ENCODE measurements around the gene SMAP2.

Gene SMAP2

DNA sequence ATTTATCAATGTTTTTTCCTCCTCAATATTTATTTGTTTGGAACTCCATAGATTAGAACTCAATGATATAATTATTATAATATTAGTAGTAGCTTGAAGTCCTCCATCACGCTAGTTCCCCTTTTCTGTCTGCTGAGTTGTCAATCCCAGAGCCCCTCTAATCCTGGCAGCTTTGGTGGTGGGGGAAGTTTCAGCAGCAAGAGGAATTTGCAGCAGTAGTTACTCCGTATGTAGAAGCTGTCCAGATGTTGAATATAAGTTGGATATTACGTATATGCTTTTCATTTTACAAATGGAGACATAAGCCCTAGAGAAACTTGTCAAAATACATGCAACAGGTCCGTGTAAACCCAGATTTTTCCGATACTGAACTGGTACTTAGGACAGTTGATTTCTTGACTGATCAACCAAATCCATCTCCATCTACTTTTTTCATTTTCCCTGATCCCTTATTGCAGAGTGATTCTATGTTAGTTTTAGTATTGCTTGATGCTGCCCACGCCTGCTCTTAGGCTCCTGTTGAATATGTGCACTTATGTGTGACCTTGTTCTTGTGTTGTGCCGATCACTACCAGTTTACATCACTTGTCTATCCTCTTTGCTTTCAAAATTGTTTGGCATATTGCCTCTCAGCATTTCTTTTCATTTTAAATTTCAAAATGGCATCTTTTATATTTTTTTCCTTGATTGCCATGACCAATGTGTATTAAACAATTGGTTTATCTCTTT, 28.1 kb downstream of the SMAP2 start:
- Mint-ChIP-seq H3K36me3 (peaks cover 39% of the 10 kb centered on the region), H3K9me3 (no peaks in the 10 kb centered on the region), H3K27ac (peak overlapping the region; percentile 5), H3K4me1 (peaks cover 71% of the 10 kb centered on the region), H3K4me3 (no peak overlapping the region), H3K27me3 (no peaks in the 10 kb centered on the region)
- no peak for DNase-seq
- CTCF ChIA-PET, result no interaction called here

DNA sequence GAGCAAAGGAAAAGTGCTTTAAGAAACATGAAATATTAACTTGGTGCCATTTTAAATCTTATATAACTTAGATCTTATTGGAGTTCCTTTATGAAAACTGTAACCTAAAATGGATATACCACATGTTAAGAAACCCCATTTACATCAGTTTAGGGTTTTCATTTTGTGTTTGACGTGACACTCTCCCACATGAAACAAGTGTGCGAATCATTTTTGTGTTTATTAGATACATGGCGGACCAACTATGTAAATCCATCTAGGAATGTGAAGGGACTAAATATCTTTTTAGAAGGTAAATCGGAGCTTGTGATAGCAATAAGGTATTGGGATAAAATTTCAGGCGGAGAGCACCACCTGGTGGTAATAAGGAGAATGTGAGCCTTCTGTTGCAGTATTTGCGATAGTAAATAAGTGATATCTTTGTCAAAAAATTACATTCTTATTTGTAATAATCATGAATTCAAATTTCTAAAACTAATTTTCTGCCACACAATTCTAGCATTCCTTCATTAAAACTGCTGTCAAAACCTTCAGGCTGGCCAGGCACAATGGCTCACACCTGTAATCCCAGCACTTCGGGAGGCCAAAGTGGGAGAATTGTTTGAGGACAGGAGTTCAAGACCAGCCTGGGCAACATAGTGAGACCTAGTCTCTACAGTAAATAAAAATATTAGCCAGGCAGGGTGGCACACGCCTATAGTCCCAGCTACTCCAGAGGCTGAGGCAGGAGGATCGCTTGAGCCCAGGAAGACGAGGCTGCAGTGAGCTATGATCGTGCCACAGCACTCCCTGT, 31.3 kb downstream of the SMAP2 start:
- CTCF ChIA-PET, result interaction anchor here (0.6 to 4.9 kb wide), 26 partner anchors 10 to 566 kb away, joined by 3 to 54 read pairs (median 4); partner anchors contain the start of genes COL9A2 and SMAP2
- no peaks in the 10 kb centered on the region for H3K27me3 Mint-ChIP-seq
- peaks cover 49% of the 10 kb centered on the region for H3K4me1 Mint-ChIP-seq
- DNase-seq, result peak; percentile 64
- H3K9me3 Mint-ChIP-seq, result no peaks in the 10 kb centered on the region
- peak overlapping the region; percentile 46 for H3K27ac Mint-ChIP-seq
- peaks cover 42% of the 10 kb centered on the region for H3K36me3 Mint-ChIP-seq
- no peak overlapping the region for H3K4me3 Mint-ChIP-seq

DNA sequence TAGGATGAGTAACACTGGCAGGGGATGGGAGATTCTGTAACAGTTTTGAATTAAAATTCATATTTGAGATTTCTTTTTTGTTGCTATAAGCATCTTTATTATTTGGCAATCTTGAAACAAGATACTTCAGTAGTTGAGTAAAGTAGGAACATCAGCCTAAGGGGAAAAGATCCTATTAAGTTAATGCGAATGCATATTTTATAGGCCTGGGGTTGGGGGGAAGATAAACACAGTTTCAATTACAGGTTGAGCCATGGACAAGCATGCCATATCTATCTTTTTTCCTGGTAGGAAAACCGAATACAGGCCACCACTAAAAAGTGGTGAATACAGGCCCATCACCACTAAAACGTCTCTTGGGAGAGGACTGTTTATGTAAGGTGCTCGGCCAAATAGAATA, 32.3 kb downstream of the SMAP2 start:
- CTCF ChIA-PET, result interaction anchor here (1.0 to 4.9 kb wide), 12 partner anchors 9 to 262 kb away, joined by 3 to 54 read pairs (median 11); partner anchors contain the start of genes COL9A2 and SMAP2
- H3K27ac Mint-ChIP-seq, result no peak overlapping the region
- DNase-seq, result no peak
- no peaks in the 10 kb centered on the region for H3K27me3 Mint-ChIP-seq
- no peak overlapping the region for H3K4me3 Mint-ChIP-seq
- peaks cover 36% of the 10 kb centered on the region for H3K36me3 Mint-ChIP-seq
- no peaks in the 10 kb centered on the region for H3K9me3 Mint-ChIP-seq
- H3K4me1 Mint-ChIP-seq, result peaks cover 40% of the 10 kb centered on the region

DNA sequence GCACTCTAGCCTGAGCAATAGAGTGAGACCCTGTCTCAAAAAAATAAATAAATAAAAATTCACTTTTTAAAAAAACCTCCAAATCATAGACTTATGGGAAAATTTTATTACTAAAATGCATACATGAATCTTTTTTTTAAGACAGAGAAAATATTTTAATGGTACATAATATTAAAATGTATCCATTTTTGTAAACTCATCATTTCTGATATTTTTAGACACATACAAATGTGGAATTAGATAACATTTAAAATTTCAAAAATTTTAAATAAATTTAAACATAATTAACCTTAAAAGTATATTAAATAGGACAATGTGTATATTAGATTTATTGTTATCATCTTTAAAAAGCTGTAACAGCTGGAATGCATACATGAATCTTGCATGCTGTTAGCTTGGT, 33.9 kb downstream of the SMAP2 start:
- H3K4me1 Mint-ChIP-seq, result peaks cover 29% of the 10 kb centered on the region
- peaks cover 36% of the 10 kb centered on the region for H3K36me3 Mint-ChIP-seq
- CTCF ChIA-PET, result interaction anchor here (0.7 to 4.9 kb wide), 6 partner anchors 65 to 265 kb away, joined by 3 to 53 read pairs (median 4); no protein-coding TSS in a partner anchor
- no peak overlapping the region for H3K4me3 Mint-ChIP-seq
- H3K27ac Mint-ChIP-seq, result no peak overlapping the region
- no peaks in the 10 kb centered on the region for H3K27me3 Mint-ChIP-seq
- DNase-seq, result no peak
- H3K9me3 Mint-ChIP-seq, result no peaks in the 10 kb centered on the region

DNA sequence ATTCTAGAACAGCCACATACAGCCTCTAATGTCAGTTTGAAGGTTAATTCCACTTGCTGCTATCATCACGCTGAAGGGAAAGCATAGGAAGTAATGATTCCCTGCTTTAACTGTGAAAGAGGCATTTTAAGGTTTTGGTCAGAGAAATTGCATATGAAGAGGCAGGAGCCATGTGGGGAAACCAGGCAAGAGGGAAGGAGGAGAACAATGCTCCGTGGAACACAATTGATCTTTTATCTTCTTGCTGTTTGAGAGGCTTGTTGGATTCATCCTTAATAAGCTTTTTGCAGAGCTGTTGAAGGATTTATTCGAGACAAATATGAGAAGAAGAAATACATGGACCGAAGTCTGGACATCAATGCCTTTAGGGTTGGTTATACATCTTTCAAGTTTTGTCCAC, 35.9 kb downstream of the SMAP2 start:
- CTCF ChIA-PET, result interaction anchor here (1.2 kb wide), 1 partner anchor 256 kb away, joined by 4 read pairs; no protein-coding TSS in a partner anchor
- H3K4me1 Mint-ChIP-seq, result peaks cover 24% of the 10 kb centered on the region
- no peak for DNase-seq
- H3K36me3 Mint-ChIP-seq, result peaks cover 49% of the 10 kb centered on the region
- H3K9me3 Mint-ChIP-seq, result no peaks in the 10 kb centered on the region
- H3K4me3 Mint-ChIP-seq, result no peak overlapping the region
- H3K27me3 Mint-ChIP-seq, result no peaks in the 10 kb centered on the region
- H3K27ac Mint-ChIP-seq, result no peak overlapping the region

DNA sequence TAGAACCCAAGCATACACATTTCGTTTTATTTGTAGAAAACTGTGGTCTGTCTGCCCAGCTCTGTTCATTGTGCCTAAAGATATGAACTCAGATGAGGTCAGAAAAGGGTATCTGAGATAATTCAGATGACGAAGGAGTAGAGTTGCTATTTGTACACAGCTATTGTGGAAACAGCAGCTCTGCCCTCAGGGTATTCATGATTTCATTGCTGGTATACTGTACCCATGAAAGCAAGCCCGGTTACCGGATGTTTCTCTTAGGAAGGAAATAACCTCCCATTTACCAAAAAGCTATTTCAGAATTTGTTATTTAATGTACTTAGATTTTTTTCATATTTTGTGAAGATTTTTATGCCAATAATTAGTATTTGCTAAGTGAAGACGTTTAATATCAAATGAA, 37.8 kb downstream of the SMAP2 start:
- no peak overlapping the region for H3K4me3 Mint-ChIP-seq
- H3K27me3 Mint-ChIP-seq, result no peaks in the 10 kb centered on the region
- no peak for DNase-seq
- no peak overlapping the region for H3K27ac Mint-ChIP-seq
- H3K4me1 Mint-ChIP-seq, result peaks cover 18% of the 10 kb centered on the region
- peaks cover 65% of the 10 kb centered on the region for H3K36me3 Mint-ChIP-seq
- H3K9me3 Mint-ChIP-seq, result no peaks in the 10 kb centered on the region
- CTCF ChIA-PET, result interaction anchor here (0.9 to 1.7 kb wide), 3 partner anchors 13 to 96 kb away, joined by 3 to 7 read pairs (median 5); no protein-coding TSS in a partner anchor

DNA sequence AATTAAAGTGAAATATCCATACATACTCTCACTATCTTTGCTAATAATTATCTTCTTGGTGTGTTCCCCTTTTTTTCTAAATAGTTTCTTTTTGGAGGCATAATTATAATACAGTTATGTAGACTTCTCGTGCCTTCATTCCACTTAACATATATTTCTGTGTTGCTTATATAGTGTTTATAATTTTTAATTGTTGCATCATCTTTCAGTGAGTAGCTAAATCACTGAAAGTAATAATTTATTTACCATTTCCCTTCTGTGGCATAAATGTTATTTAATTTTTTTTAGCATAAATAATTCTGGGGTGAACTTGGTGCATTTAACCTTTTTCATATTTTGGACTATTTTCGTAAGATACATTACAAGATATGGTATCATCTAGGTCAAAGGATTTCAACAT, 38.3 kb downstream of the SMAP2 start:
- Mint-ChIP-seq H3K9me3 (no peaks in the 10 kb centered on the region), H3K4me3 (no peak overlapping the region), H3K4me1 (peaks cover 18% of the 10 kb centered on the region), H3K27ac (no peak overlapping the region), H3K36me3 (peaks cover 67% of the 10 kb centered on the region), H3K27me3 (no peaks in the 10 kb centered on the region)
- DNase-seq, result no peak
- CTCF ChIA-PET, result interaction anchor here (0.9 to 1.7 kb wide), 3 partner anchors 13 to 96 kb away, joined by 3 to 7 read pairs (median 5); no protein-coding TSS in a partner anchor

DNA sequence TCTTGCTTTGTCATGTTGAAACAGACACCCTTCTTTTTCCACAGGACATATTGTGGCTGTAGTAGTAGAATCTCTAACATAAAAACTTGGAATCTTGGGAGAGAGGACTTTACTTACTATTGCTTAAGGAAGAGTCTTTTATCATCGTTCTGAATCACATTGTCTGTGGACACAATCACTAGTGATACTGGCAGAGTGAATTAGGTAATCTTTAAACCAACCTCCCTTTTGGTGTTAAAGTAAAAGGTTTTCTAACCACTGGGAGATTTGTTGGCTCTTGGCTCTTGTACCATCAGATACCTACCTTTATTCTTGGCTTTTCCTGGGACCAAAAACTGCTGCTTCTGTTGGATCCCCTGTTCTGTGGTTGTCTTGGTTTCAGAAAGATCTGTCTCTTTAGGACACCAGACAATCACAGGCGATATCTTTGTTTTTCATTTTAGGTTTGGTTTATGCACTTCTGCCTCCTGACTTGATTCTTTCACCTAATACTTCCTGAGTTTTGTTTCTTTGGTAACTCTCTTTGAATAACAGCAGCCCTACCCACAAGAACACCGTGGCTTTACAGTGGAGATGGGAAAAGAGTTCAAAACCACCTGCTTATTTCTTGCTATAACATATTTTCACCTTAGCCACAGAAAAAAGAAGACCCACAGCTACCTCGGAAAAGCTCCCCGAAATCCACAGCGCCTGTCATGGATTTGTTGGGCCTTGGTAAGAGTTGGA, 40.2 kb downstream of the SMAP2 start:
- H3K4me1 Mint-ChIP-seq, result peaks cover 18% of the 10 kb centered on the region
- no peaks in the 10 kb centered on the region for H3K9me3 Mint-ChIP-seq
- CTCF ChIA-PET, result interaction anchor here (1.6 kb wide), 1 partner anchor 260 kb away, joined by 3 read pairs; no protein-coding TSS in a partner anchor
- no peak overlapping the region for H3K4me3 Mint-ChIP-seq
- peaks cover 76% of the 10 kb centered on the region for H3K36me3 Mint-ChIP-seq
- DNase-seq, result no peak
- peak overlapping the region; percentile 80 for H3K27ac Mint-ChIP-seq
- H3K27me3 Mint-ChIP-seq, result no peaks in the 10 kb centered on the region

DNA sequence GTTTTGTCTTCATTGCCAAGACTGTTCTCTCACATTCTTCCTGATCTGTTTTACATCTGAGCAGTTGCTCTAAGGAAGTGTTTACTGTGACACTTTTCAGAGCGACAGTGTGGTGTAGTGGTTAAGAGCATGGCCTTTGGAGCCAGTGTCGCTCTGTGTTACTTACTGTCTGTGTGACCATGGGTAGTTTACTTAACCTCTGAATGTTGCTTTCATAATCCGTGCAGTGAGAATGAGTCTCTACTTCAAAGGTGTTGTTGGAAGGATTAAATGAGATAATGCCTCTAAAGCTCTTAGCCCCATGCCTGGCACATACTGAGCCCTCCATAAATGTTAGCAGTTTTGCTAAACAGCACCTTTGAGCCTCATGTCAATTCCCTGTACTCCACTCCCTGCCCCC, 40.8 kb downstream of the SMAP2 start:
- DNase-seq, result no peak
- CTCF ChIA-PET, result interaction anchor here (1.4 to 1.6 kb wide), 2 partner anchors 9 to 261 kb away, joined by 3 read pairs; no protein-coding TSS in a partner anchor
- H3K4me1 Mint-ChIP-seq, result peaks cover 18% of the 10 kb centered on the region

DNA sequence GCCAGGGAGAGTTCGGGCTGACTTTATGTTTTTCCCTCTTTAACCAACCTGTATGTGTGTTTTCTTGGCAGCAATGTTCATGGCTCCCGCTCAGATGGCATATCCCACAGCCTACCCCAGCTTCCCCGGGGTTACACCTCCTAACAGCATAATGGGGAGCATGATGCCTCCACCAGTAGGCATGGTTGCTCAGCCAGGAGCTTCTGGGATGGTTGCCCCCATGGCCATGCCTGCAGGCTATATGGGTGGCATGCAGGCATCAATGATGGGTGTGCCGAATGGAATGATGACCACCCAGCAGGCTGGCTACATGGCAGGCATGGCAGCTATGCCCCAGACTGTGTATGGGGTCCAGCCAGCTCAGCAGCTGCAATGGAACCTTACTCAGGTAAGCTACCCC, 43.2 kb downstream of the SMAP2 start:
- Mint-ChIP-seq H3K4me1 (peaks cover 20% of the 10 kb centered on the region), H3K27ac (peak overlapping the region; percentile 14)

More for the DNA sequence above, 40.8 kb downstream of the SMAP2 start:
- H3K27ac Mint-ChIP-seq, result peak overlapping the region; percentile 80
- H3K4me3 Mint-ChIP-seq, result no peak overlapping the region
- H3K9me3 Mint-ChIP-seq, result no peaks in the 10 kb centered on the region
- peaks cover 76% of the 10 kb centered on the region for H3K36me3 Mint-ChIP-seq
- H3K27me3 Mint-ChIP-seq, result no peaks in the 10 kb centered on the region

DNA sequence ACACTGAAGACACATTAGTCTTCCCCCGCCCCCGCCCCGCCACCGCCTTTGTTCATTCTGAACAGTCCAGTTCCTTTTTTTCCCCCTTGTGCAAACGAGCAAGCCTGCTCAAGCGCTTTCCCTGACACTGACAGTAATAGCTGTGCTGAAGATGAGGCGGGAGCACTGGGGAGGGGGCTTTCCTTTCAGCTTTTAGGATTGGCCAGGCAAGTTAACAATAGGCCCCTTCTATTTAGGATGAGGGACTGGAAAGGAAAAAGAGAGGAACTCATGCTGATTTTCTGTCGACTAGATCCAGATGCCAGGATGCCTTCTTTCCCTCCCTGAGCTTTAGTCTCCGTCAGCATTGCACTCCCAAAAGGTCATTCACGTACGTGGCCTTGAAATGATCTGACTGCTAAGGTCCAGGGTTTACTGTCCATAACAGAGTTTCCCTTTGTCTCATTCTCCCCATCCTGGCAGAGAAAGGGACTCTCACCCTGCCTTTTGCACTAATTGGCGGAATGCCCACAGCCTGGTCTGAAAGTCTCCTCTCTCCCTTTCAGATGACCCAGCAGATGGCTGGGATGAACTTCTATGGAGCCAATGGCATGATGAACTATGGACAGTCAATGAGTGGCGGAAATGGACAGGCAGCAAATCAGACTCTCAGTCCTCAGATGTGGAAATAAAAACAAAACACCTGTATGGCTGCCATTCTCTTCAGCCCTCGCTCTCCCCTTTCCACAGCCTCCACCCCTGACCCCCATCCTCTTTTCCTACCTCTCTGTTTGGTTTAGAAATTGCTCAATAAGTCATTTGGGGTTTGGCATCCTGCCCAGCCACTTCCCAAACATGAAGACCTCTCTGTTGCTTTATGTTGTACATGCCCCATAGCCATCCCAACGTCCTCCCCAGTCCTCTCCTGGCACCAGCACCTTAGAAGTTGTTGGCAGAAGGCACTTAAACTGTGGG, 48.2 kb downstream of the SMAP2 start:
- no peak for DNase-seq

More for the DNA sequence above, 43.2 kb downstream of the SMAP2 start:
- Mint-ChIP-seq H3K4me3 (no peak overlapping the region), H3K9me3 (no peaks in the 10 kb centered on the region), H3K36me3 (peaks cover 92% of the 10 kb centered on the region), H3K27me3 (no peaks in the 10 kb centered on the region)
- no peak for DNase-seq
- CTCF ChIA-PET, result interaction anchor here (0.9 to 1.2 kb wide), 3 partner anchors 22 to 143 kb away, joined by 3 read pairs; no protein-coding TSS in a partner anchor

DNA sequence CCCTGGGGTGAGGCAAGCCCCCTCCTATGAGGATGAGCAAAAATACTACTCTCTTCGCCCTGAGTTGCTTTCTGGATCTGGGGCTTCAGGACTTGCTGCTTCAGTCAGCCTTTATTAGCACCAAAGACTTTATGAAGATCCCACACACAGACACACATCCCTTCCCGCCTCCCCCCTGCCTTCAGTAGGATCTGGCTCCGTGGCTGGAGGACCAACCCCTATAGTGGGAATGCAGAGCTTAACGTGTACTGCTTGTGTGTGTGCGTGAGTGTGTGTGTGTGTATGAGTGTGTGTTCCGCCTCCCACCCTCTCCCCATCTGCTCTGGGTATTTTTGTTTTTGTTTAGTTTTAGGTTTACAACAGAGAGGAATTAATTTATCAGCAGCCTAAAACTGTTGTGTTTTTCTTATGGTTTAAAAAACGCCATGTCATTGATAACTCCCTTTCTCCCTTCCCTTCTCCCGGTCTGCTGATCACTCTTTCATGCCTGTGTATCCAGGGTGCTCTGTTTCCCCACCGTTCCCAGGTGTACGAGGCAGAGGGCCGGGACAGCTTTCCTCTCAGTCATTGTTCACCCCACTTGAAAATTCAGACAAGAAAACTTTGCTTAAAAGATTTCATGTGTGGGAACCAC, 49.2 kb downstream of the SMAP2 start:
- Mint-ChIP-seq H3K27ac (no peak overlapping the region), H3K27me3 (no peaks in the 10 kb centered on the region), H3K36me3 (peaks cover 79% of the 10 kb centered on the region), H3K4me1 (peaks cover 2% of the 10 kb centered on the region), H3K4me3 (no peak overlapping the region), H3K9me3 (no peaks in the 10 kb centered on the region)
- CTCF ChIA-PET, result no interaction called here
- no peak for DNase-seq

More for the DNA sequence above, 48.2 kb downstream of the SMAP2 start:
- Mint-ChIP-seq H3K36me3 (peaks cover 87% of the 10 kb centered on the region), H3K9me3 (no peaks in the 10 kb centered on the region), H3K27ac (no peak overlapping the region), H3K4me3 (no peak overlapping the region), H3K27me3 (no peaks in the 10 kb centered on the region), H3K4me1 (peaks cover 2% of the 10 kb centered on the region)
- CTCF ChIA-PET, result no interaction called here

DNA sequence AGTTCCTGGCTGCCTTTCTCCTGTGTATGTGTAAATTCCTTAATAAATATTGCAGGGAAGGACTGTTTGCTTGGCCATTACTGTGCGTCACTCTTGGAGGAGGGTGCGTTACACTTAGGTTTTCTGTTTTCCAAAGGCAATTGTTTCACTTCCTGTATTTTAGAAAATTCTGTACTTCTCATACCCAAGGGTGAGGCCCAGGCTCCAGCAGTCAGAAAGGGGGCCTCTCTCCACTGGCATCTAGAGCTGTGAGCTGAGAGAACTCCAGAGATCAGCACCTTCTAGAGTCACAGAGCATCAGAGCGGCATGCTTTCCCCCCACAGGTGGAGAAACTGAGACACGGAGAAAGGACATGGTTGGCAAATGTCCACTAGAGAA, 49.7 kb downstream of the SMAP2 start:
- CTCF ChIA-PET, result no interaction called here
- no peak for DNase-seq
- Mint-ChIP-seq H3K36me3 (peaks cover 74% of the 10 kb centered on the region), H3K27ac (no peak overlapping the region), H3K27me3 (no peaks in the 10 kb centered on the region), H3K9me3 (no peaks in the 10 kb centered on the region), H3K4me3 (no peak overlapping the region), H3K4me1 (peaks cover 2% of the 10 kb centered on the region)
